K562 (cell line): ENCODE data around the gene SNRNP48. TPM values are rescaled to one million over a fixed set of nuclear protein-coding genes. Genes with fewer than 3 reads are reported as not detected.

ENCODE experiments used
- ATAC-seq: fragments of 200-7000 bp; cut with Tn5 transposase; 3 replicates; pipeline ENCODE4 v1.9.1; 2020; ENCODE audit warnings: moderate library complexity
- BruUV-seq: library from RNA; stranded (reverse); fragments of 400-500 nt; replicated peaks from 2 replicates; lab custom pipeline; 2021; lab: Mats Ljungman, UMichigan
- CTCF ChIA-PET: fragments of 300-600 bp; formaldehyde crosslinking; extraction: SDS; loops from one replicate; lab custom pipeline; 2021; ENCODE audit warnings: low intra/inter-chr PET ratio; lab: Yijun Ruan, JAX
- POLR2A ChIA-PET: fragments of 300-600, 350-650 bp; sonication (Branson Sonifier 250); formaldehyde crosslinking; extraction: SDS; loops from one replicate; lab custom pipeline; 2021; ENCODE audit warnings: antibody characterized with exemption, inconsistent platforms; lab: Yijun Ruan, JAX
- DNase-seq, 4 experiments: peaks; one replicate each; pipeline versions ENCODE4 v3.0.0 to v3.0.0-alpha.2; 2011 to 2018; ENCODE audit warnings: low spot score in 3 of 4, mixed read lengths in 3 of 4; ENCODE audit errors: extremely low read depth in 1 of 4
- FAIRE-seq: peaks from 2 replicates; lab custom pipeline; 2011; peaks lifted over from hg19 to GRCh38; lab: Jason Lieb, UNC
- H2AFZ ChIP-seq: 2 replicates; pipeline ENCODE4 v1.6.0; 2011; ENCODE audit warnings: low read depth, low read length, control low read depth, inconsistent platforms
- H3K27ac ChIP-seq: fragments of 200-600 bp; 3 replicates; pipeline ENCODE4 v1.8.0; 2011; ENCODE audit warnings: low read depth, mild to moderate bottlenecking, control low read depth, inconsistent platforms, low read length, moderate library complexity, mixed read lengths; ENCODE audit errors: extremely low read depth
- H3K27me3 ChIP-seq, 2 experiments: fragments of 300-600 bp in 1 of 2; 2 replicates in 1 of 2; 3 replicates in 1 of 2; pipeline versions ENCODE4 v1.6.0 to v1.8.0; 2011; ENCODE audit warnings: inconsistent platforms in 2 of 2, low read length in 2 of 2, mild to moderate bottlenecking in 1 of 2, mixed read lengths in 1 of 2, moderate library complexity in 1 of 2; ENCODE audit not compliant: control insufficient read depth in 2 of 2, insufficient read depth in 2 of 2
- H3K36me3 ChIP-seq: fragments of 300-600 bp; 3 replicates; pipeline ENCODE4 v1.8.0; 2011; ENCODE audit warnings: mild to moderate bottlenecking, low read length, inconsistent platforms; ENCODE audit not compliant: control insufficient read depth, insufficient read depth
- H3K4me1 ChIP-seq, 2 experiments: fragments of 200-600 bp in 1 of 2; replicated peaks in 1 of 2; 2 replicates in 1 of 2; 3 replicates in 1 of 2; pipeline versions ENCODE4 v1.5.1 to v1.8.0; 2011; ENCODE audit warnings: inconsistent platforms in 2 of 2, low read length in 2 of 2, mild to moderate bottlenecking in 1 of 2, mixed read lengths in 1 of 2, moderate library complexity in 1 of 2; ENCODE audit not compliant: control insufficient read depth in 2 of 2, insufficient read depth in 2 of 2
- H3K4me2 ChIP-seq: 2 replicates; pipeline ENCODE4 v1.6.1; 2011; ENCODE audit warnings: low read length, control low read depth, inconsistent platforms, mixed read lengths; ENCODE audit not compliant: insufficient read depth
- H3K4me3 ChIP-seq: fragments of 200-600 bp; sonication (generic), shearing (Covaris generic); 2 replicates; pipeline ENCODE4 v1.5.1; 2016; ENCODE audit warnings: control low read depth, inconsistent platforms
- H3K79me2 ChIP-seq: fragments of 200-600 bp; 3 replicates; pipeline ENCODE4 v1.8.0; 2011; ENCODE audit warnings: low read length, inconsistent platforms; ENCODE audit not compliant: control insufficient read depth, insufficient read depth
- H3K9ac ChIP-seq, 2 experiments: 2 replicates each; pipeline versions ENCODE4 v1.6.0 to v1.6.1; 2011; ENCODE audit warnings: low read depth in 2 of 2, low read length in 2 of 2, control low read depth in 1 of 2, inconsistent platforms in 1 of 2, mild to moderate bottlenecking in 1 of 2, mixed read lengths in 1 of 2; ENCODE audit not compliant: insufficient read depth in 1 of 2
- H3K9me1 ChIP-seq: one replicate; pipeline ENCODE4 v1.6.0; 2011; ENCODE audit warnings: inconsistent platforms, mild to moderate bottlenecking, low read length, moderate library complexity; ENCODE audit not compliant: control insufficient read depth, insufficient read depth
- H3K9me3 ChIP-seq: replicated peaks from 2 replicates; pipeline ENCODE4 v1.5.1; 2011; ENCODE audit warnings: low read depth, low read length, inconsistent platforms; ENCODE audit not compliant: control insufficient read depth, insufficient read depth
- H4K20me1 ChIP-seq: replicated peaks from 2 replicates; pipeline ENCODE4 v1.6.1; 2011; ENCODE audit warnings: low read length, inconsistent platforms, mixed read lengths; ENCODE audit not compliant: control insufficient read depth, insufficient read depth
- C11orf30 ChIP-seq: fragments of 450-650 bp; IDR thresholded peaks from 2 replicates; pipeline ENCODE4 v1.6.1; 2016; ENCODE audit warnings: low read depth, mild to moderate bottlenecking
- CBX2 ChIP-seq: fragments of 200-600 bp; sonication (generic); IDR thresholded peaks from one replicate; pipeline ENCODE4 v1.6.1; 2012; ENCODE audit warnings: mild to moderate bottlenecking, low read length, inconsistent platforms; ENCODE audit not compliant: insufficient read depth, poor library complexity, severe bottlenecking
- CBX8 ChIP-seq: fragments of 200-600 bp; sonication (generic); IDR thresholded peaks from 2 replicates; pipeline ENCODE4 v1.6.1; 2012; ENCODE audit warnings: borderline replicate concordance, mixed run types, low read depth, mild to moderate bottlenecking, moderate library complexity, mixed read lengths, low read length, control low read depth, inconsistent platforms; ENCODE audit not compliant: poor library complexity, severe bottlenecking; ENCODE audit errors: extremely low read depth
- CXXC5 ChIP-seq: fragments of 250-450 bp; sonication (Bioruptor Pico); IDR thresholded peaks from 2 replicates; pipeline ENCODE4 v1.8.0; 2022; ENCODE audit warnings: inconsistent platforms, mild to moderate bottlenecking, moderate library complexity
- EZH2 ChIP-seq: IDR thresholded peaks from 2 replicates; pipeline ENCODE4 v1.6.1; 2012; ENCODE audit warnings: low read depth, mild to moderate bottlenecking, inconsistent platforms, low read length, borderline replicate concordance
- FOSL1 ChIP-seq: fragments of 200-800 bp; sonication (Bioruptor generic); conservative IDR thresholded peaks from 2 replicates; pipeline ENCODE4 v1.6.1; 2016; ENCODE audit warnings: missing genetic modification characterization, missing compliant biosample characterization
- PHB ChIP-seq: fragments of 250-450 bp; sonication (Bioruptor Pico); IDR thresholded peaks from 2 replicates; pipeline ENCODE4 v1.5.0; 2021
- RNF2 ChIP-seq: sonication (generic); IDR thresholded peaks from 2 replicates; pipeline ENCODE4 v1.6.1; 2016
- ZNF316 ChIP-seq: fragments of 450-650 bp; IDR thresholded peaks from 2 replicates; pipeline ENCODE4 v1.6.1; 2016
- WGBS: fragments of 100-300 bp; shearing (Covaris generic); methylation state at CpG from one replicate; pipeline ENCODE4 v1.1.6; 2016; ENCODE audit warnings: low coverage, mixed read lengths; ENCODE audit not compliant: insufficient coverage; ENCODE audit errors: missing lambda C conversion rate; 5-methylcytosine and 5-hydroxymethylcytosine counted together
- in situ Hi-C: fragments of 300-500 bp; cut with MboI; formaldehyde crosslinking; loops from 4 replicates; pipeline ENCODE4 v1.15.0; 2018; ENCODE audit warnings: inconsistent platforms, mixed read lengths
- intact Hi-C: fragments of 100-400 bp; cut with micrococcal nuclease; formaldehyde crosslinking; loops from 2 replicates; pipeline ENCODE4 v1.14.2; 2022
- polyA plus RNA-seq, 8 experiments: library from polyadenylated mRNA; depleted of rRNA in 4 of 8; stranded (reverse) in 5 of 8; unstranded in 3 of 8; fragments of >200 nt; fragmentation: Nextera tagmentation in 2 of 8; fragmentation: Illumina TruSeq in 1 of 8; extraction: Ambion mirVana in 2 of 8; extraction: Trizol in 1 of 8; gene quantifications; 2 replicates each; pipeline versions ENCODE4 v1.2.1 to v1.2.3, GENCODE V29; 2011 to 2014; ENCODE audit warnings: inconsistent platforms in 1 of 8, missing spikeins in 1 of 8
- total RNA-seq, 7 experiments: library from RNA; depleted of rRNA in 6 of 7; stranded (reverse); fragments of >200 nt in 6 of 7; fragmentation: Illumina TruSeq in 2 of 7; extraction: Trizol in 2 of 7; gene quantifications; 2 replicates each; pipeline versions ENCODE4 v1.2.1 to v1.2.3, GENCODE V29; 2011 to 2021; ENCODE audit warnings: low replicate concordance in 1 of 7

The SNRNP48 gene
- total and polyA plus RNA-seq, 9 of the 15 experiments (the other 6 are each of a cell fraction or from before 2014, with no cell fraction given) = 6.2 to 32.9 (median 18.6) TPM

DNA sequence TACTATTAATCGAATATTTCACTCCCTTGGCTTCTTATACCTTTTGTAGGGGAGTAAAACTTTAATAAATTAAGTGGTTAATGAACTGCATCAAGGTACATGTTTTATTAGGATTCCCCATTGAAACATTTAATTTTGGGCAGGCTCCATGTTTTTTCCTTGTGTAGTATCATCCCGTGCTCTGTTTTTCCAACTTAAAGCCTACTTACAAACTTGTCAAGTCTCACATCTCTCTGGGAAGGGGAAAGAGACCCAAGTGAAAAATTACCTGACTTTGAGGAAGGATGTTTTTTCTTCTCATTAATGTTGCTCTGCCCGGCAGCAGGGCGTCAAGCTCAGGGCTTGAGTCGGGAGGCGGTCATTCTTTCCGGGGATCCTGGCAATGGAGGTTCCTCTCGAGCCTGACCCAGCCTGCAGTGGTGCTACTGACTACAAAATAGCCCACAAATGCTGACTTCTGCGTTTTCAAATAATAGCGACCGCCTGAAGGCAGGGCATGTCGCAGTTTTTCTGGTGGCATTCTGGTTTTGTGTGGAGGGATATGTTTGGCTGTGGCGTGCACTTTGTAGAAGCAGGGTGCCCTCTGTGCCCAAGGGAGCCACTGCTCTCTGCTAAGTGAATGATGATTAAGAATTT is 46.1 kb upstream of the SNRNP48 start:
- Histone ChIP-seq H3K9ac (no peak overlapping the region), H3K27ac (no peak overlapping the region), H3K4me3 (no peak overlapping the region), H3K9me1 (no peaks in the 10 kb centered on the region), H3K4me1 (peaks cover 0 to 21% of the 10 kb centered on the region in 2 experiments; a peak in 2 of 5 replicates), H3K79me2 (no peaks in the 10 kb centered on the region), H2AFZ (no peak overlapping the region), H3K27me3 (peaks cover 70 to 78% of the 10 kb centered on the region in 2 experiments), H3K4me2 (no peak overlapping the region), H4K20me1 (no peaks in the 10 kb centered on the region; the same call in 1 of the 2 replicates), H3K9me3 (no peaks in the 10 kb centered on the region), H3K36me3 (no peaks in the 10 kb centered on the region)
- no peak for DNase-seq
- TF ChIP-seq PHB (CRISPR knock-in tag) = no peak
- peak; percentile 96 for TF ChIP-seq CBX2
- TF ChIP-seq EZH2 = peak; percentile 95; the same call in 1 of the 2 replicates
- TF ChIP-seq CBX8 = peak; percentile 19
- peak; percentile 27; the same call in 1 of the 2 replicates for TF ChIP-seq RNF2
- TF ChIP-seq C11orf30 = 0 out of 2 replicates have a peak, but pooled peaks have one; percentile 6
- TF ChIP-seq CXXC5 = no peak
- peak; percentile 55 for TF ChIP-seq ZNF316
- TF ChIP-seq FOSL1 (tag) = no peak
- BruUV-seq = no TSS peak
- no peak for FAIRE-seq
- no peak; the same call in 2 of the 3 replicates for ATAC-seq
- WGBS = 8% methylated on average over 13 of the region's 13 CpGs
- POLR2A ChIA-PET = no interaction called here
- CTCF ChIA-PET = no interaction called here
- intact Hi-C loops (no loop called here), in situ Hi-C loops (no loop called here)
